ENCODE measurements around the gene MRPS7.

- TF ChIP-seq CEBPB (IDR thresholded peaks at IDR 0.05) (no peak), EGR1 (IDR thresholded peaks at IDR 0.05) (no peak), TAF1 (IDR thresholded peaks at IDR 0.05; ENCODE audit: low read depth) (no peak), MAX (IDR thresholded peaks at IDR 0.05) (no peak), CREB1 (IDR thresholded peaks at IDR 0.05; ENCODE audit: low read depth) (no peak), EP300 (IDR thresholded peaks at IDR 0.05; ENCODE audit: borderline replicate concordance) (no peak), TEAD4 (IDR thresholded peaks at IDR 0.05) (no peak), FOXM1 (IDR thresholded peaks at IDR 0.05; ENCODE audit: borderline replicate concordance, low read depth) (no peak), YY1 (IDR thresholded peaks at IDR 0.05; ENCODE audit: low read depth) (no peak), ZBTB7A (IDR thresholded peaks at IDR 0.05; ENCODE audit: low read depth) (no peak)
- TF ChIP-seq, protein P1, sequence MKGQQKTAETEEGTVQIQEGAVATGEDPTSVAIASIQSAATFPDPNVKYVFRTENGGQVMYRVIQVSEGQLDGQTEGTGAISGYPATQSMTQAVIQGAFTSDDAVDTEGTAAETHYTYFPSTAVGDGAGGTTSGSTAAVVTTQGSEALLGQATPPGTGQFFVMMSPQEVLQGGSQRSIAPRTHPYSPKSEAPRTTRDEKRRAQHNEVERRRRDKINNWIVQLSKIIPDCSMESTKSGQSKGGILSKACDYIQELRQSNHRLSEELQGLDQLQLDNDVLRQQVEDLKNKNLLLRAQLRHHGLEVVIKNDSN (IDR thresholded peaks at IDR 0.05) = no peak
- TF ChIP-seq, protein P2, sequence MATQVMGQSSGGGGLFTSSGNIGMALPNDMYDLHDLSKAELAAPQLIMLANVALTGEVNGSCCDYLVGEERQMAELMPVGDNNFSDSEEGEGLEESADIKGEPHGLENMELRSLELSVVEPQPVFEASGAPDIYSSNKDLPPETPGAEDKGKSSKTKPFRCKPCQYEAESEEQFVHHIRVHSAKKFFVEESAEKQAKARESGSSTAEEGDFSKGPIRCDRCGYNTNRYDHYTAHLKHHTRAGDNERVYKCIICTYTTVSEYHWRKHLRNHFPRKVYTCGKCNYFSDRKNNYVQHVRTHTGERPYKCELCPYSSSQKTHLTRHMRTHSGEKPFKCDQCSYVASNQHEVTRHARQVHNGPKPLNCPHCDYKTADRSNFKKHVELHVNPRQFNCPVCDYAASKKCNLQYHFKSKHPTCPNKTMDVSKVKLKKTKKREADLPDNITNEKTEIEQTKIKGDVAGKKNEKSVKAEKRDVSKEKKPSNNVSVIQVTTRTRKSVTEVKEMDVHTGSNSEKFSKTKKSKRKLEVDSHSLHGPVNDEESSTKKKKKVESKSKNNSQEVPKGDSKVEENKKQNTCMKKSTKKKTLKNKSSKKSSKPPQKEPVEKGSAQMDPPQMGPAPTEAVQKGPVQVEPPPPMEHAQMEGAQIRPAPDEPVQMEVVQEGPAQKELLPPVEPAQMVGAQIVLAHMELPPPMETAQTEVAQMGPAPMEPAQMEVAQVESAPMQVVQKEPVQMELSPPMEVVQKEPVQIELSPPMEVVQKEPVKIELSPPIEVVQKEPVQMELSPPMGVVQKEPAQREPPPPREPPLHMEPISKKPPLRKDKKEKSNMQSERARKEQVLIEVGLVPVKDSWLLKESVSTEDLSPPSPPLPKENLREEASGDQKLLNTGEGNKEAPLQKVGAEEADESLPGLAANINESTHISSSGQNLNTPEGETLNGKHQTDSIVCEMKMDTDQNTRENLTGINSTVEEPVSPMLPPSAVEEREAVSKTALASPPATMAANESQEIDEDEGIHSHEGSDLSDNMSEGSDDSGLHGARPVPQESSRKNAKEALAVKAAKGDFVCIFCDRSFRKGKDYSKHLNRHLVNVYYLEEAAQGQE (IDR thresholded peaks at IDR 0.05; ENCODE audit: low read depth) = no peak
These were observed 36.7 kb upstream of the MRPS7 start for GRCh38 chr17:75225016-75225415.
